Activated CD8-positive, alpha-beta T cell treated with anti-CD3 and anti-CD28 coated beads for 36 hours (primary cell): ENCODE results near the gene NUDT7. TPM values are rescaled to one million over a fixed set of nuclear protein-coding genes. Genes with fewer than 3 reads are reported as not detected.

Source experiments
- ATAC-seq: fragments of 200-7000 bp; cut with Tn5 transposase; one replicate; pipeline ENCODE4 v1.10.0; 2021; ENCODE audit warnings: mild to moderate bottlenecking, moderate library complexity
- CTCF ChIA-PET: fragments of 350-600 bp; sonication (Branson Sonifier 250); formaldehyde crosslinking; loops from one replicate; lab custom pipeline; 2021; ENCODE audit warnings: antibody characterized with exemption; lab: Charles Lee
- POLR2A ChIA-PET: fragments of 350-600 bp; sonication (Branson Sonifier 250); formaldehyde crosslinking; loops from one replicate; lab custom pipeline; 2021; ENCODE audit warnings: antibody characterized with exemption; lab: Charles Lee
- DNase-seq: peaks from one replicate; pipeline ENCODE4 v3.0.0-alpha.2; 2020
- H3K27ac Mint-ChIP-seq: one replicate; pipeline ENCODE4 v1.8.0; 2021; ENCODE audit warnings: mild to moderate bottlenecking, mixed read lengths
- H3K27me3 Mint-ChIP-seq: one replicate; pipeline ENCODE4 v1.8.0; 2021; ENCODE audit warnings: mixed read lengths
- H3K36me3 Mint-ChIP-seq: one replicate; pipeline ENCODE4 v1.8.0; 2021; ENCODE audit warnings: low read depth, mixed read lengths
- H3K4me1 Mint-ChIP-seq: one replicate; pipeline ENCODE4 v1.8.0; 2021; ENCODE audit warnings: low read depth, mixed read lengths
- H3K4me3 Mint-ChIP-seq: one replicate; pipeline ENCODE4 v1.8.0; 2021; ENCODE audit warnings: mild to moderate bottlenecking, moderate library complexity, mixed read lengths
- H3K9me3 Mint-ChIP-seq: one replicate; pipeline ENCODE4 v1.8.0; 2021; ENCODE audit warnings: mixed read lengths
- CTCF ChIP-seq: fragments of 200-600 bp; IDR thresholded peaks from one replicate; pipeline ENCODE4 v1.8.0; 2022; ENCODE audit warnings: antibody characterized with exemption, mild to moderate bottlenecking
- intact Hi-C: fragments of 100-400 bp; cut with micrococcal nuclease; formaldehyde crosslinking; loops from one replicate; pipeline ENCODE4 v1.10.0; 2022
- total RNA-seq, 2 experiments: library from RNA; stranded (reverse); gene quantifications; one replicate each; pipeline ENCODE4 v1.2.3, GENCODE V29; 2021

The NUDT7 gene
- total RNA-seq, 2 experiments from 2014 or later, result 6.4 to 8.0 TPM

GRCh38 chr16:77679391-77679790, 42.9 kb upstream of the NUDT7 start:
- ATAC-seq (no peak), DNase-seq (no peak)
- H3K27me3 Mint-ChIP-seq, result peaks cover 1% of the 10 kb centered on the region
- POLR2A ChIA-PET, result no interaction called here
- intact Hi-C loops, result loop anchor here (10.0 kb wide), 2 partner anchors 105 to 325 kb away; partner anchors contain the start of gene VAT1L
- no peak for TF ChIP-seq CTCF
- CTCF ChIA-PET, result no interaction called here
- no peak overlapping the region for H3K27ac Mint-ChIP-seq
- H3K4me3 Mint-ChIP-seq, result no peak overlapping the region
- H3K9me3 Mint-ChIP-seq, result no peaks in the 10 kb centered on the region
- no peaks in the 10 kb centered on the region for H3K36me3 Mint-ChIP-seq
- H3K4me1 Mint-ChIP-seq, result no peaks in the 10 kb centered on the region

- H3K27ac Mint-ChIP-seq, result no peak overlapping the region
- no peak for DNase-seq
- no peaks in the 10 kb centered on the region for H3K4me1 Mint-ChIP-seq
- no peak for ATAC-seq
- CTCF ChIA-PET, result no interaction called here
- peaks cover 1% of the 10 kb centered on the region for H3K27me3 Mint-ChIP-seq
- no peak for TF ChIP-seq CTCF
- no peaks in the 10 kb centered on the region for H3K9me3 Mint-ChIP-seq
- no peaks in the 10 kb centered on the region for H3K36me3 Mint-ChIP-seq
- POLR2A ChIA-PET, result no interaction called here
- H3K4me3 Mint-ChIP-seq, result no peak overlapping the region
- intact Hi-C loops, result loop anchor here (10.0 kb wide), 2 partner anchors 105 to 325 kb away; partner anchors contain the start of gene VAT1L
These were observed 42.4 kb upstream of the NUDT7 start for GRCh38 chr16:77679901-77680300.

- no peak for TF ChIP-seq CTCF
- H3K4me3 Mint-ChIP-seq, result no peak overlapping the region
- POLR2A ChIA-PET, result no interaction called here
- H3K27me3 Mint-ChIP-seq, result no peaks in the 10 kb centered on the region
- DNase-seq (no peak), ATAC-seq (no peak)
- intact Hi-C loops, result no loop called here
- CTCF ChIA-PET, result no interaction called here
- H3K9me3 Mint-ChIP-seq, result no peaks in the 10 kb centered on the region
- H3K4me1 Mint-ChIP-seq, result no peaks in the 10 kb centered on the region
- no peaks in the 10 kb centered on the region for H3K36me3 Mint-ChIP-seq
- H3K27ac Mint-ChIP-seq, result no peak overlapping the region
These were observed 41.8 kb upstream of the NUDT7 start for GRCh38 chr16:77680496-77680895.

- no peak overlapping the region for H3K27ac Mint-ChIP-seq
- H3K9me3 Mint-ChIP-seq, result no peaks in the 10 kb centered on the region
- H3K27me3 Mint-ChIP-seq, result peaks cover 6% of the 10 kb centered on the region
- H3K36me3 Mint-ChIP-seq, result no peaks in the 10 kb centered on the region
- no peak for ATAC-seq
- POLR2A ChIA-PET, result no interaction called here
- H3K4me3 Mint-ChIP-seq, result no peak overlapping the region
- intact Hi-C loops, result no loop called here
- H3K4me1 Mint-ChIP-seq, result no peaks in the 10 kb centered on the region
- DNase-seq, result no peak
- CTCF ChIA-PET, result interaction anchor here (0.7 kb wide), 1 partner anchor 39 kb away, joined by 3 read pairs; the partner anchor contains the start of gene NUDT7
- TF ChIP-seq CTCF, result no peak
These were observed 39.7 kb upstream of the NUDT7 start for GRCh38 chr16:77682586-77682985.

GRCh38 chr16:77683397-77684180, 38.7 kb upstream of the NUDT7 start:
- Mint-ChIP-seq H3K27me3 (peaks cover 12% of the 10 kb centered on the region), H3K36me3 (no peaks in the 10 kb centered on the region), H3K4me3 (no peak overlapping the region), H3K4me1 (no peaks in the 10 kb centered on the region), H3K9me3 (no peaks in the 10 kb centered on the region), H3K27ac (no peak overlapping the region)
- POLR2A ChIA-PET, result no interaction called here
- ATAC-seq (no peak), DNase-seq (no peak)
- CTCF ChIA-PET, result interaction anchor here (0.7 to 1.6 kb wide), 2 partner anchors 8 to 38 kb away, joined by 3 read pairs; partner anchors contain the start of gene NUDT7
- intact Hi-C loops, result no loop called here
- TF ChIP-seq CTCF, result no peak
